ENCODE measurements around the gene LRRC40.

The LRRC40 gene

DNA sequence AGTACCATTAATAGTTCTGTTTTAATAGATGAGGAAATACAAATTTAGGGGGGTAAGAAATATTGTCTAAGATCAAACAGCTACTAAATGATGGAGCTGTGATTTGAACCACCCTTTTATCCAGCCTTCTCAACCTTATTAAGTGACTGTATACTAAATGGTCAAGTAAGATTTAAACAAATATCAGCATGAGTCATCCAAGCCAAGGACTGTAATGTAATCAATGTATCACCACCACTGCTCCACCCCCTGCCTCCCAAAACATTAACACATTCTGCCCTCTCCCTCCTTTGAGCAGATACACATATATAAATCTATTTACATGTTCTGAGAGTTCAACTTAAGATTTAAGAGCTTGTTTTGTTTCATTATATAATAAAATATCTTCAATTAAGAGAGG is 58.9 kb downstream of the LRRC40 start:
- H3K36me3 ChIP-seq, result no peaks in the 10 kb centered on the region
- DNase-seq, result no peak
- no peaks in the 10 kb centered on the region for H3K4me1 ChIP-seq
- H3K4me3 ChIP-seq (ENCODE audit: low read depth, low read length), result no peak overlapping the region
- TF ChIP-seq, protein P1, sequence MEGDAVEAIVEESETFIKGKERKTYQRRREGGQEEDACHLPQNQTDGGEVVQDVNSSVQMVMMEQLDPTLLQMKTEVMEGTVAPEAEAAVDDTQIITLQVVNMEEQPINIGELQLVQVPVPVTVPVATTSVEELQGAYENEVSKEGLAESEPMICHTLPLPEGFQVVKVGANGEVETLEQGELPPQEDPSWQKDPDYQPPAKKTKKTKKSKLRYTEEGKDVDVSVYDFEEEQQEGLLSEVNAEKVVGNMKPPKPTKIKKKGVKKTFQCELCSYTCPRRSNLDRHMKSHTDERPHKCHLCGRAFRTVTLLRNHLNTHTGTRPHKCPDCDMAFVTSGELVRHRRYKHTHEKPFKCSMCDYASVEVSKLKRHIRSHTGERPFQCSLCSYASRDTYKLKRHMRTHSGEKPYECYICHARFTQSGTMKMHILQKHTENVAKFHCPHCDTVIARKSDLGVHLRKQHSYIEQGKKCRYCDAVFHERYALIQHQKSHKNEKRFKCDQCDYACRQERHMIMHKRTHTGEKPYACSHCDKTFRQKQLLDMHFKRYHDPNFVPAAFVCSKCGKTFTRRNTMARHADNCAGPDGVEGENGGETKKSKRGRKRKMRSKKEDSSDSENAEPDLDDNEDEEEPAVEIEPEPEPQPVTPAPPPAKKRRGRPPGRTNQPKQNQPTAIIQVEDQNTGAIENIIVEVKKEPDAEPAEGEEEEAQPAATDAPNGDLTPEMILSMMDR (IDR thresholded peaks at IDR 0.05; ENCODE audit: low read depth, low read length), result no peak
- H3K27me3 ChIP-seq, result no peaks in the 10 kb centered on the region
- H3K9me3 ChIP-seq, result no peaks in the 10 kb centered on the region

DNA sequence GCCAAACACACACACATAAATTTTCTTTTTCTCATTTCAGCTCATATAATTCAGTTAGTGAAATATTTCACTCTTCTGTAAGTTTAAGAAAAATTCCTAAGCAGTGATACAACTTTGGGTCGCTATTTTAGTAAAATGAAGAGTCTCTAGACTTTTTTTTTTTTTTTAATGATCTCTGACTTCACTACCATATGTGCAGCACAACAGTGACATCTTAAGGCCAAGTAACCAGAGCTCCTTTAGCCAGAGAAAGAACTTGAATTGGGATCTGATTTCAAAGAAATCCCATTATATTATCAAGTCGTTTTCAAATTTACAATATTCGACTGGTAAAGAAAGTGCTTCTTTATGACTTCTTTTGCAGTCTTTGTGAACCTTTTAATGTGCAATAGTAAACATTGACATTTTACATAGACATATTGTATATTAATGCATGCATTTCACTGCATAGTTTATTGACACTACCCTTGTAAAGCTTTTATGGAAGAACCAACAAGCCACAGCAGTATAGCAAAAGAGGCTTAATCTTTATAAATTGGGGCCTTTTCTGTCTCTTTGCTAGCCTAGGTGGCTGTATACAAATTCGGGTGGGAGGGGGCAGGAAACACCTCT is 62.2 kb downstream of the LRRC40 start:
- DNase-seq, result no peak

DNA sequence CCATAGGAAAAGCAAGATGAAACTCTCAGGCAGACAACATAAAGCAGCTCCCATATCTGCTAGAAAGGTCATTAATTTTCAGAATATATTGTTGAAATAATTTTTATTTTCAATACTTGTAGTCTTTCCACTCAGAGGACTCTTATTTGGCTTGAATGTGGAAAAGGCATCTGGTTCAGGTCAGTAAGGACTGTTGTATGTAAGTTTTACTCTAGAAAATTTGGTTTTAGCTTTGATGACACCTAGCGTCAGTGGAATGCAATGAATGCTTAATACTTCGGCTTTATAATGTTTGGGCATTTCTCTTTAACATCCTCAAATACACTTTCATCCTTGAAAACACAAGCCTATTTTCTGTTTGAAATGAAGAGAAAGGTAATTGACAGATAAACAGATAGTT is 63.3 kb downstream of the LRRC40 start:
- Histone ChIP-seq H3K27me3 (no peaks in the 10 kb centered on the region), H3K4me1 (no peaks in the 10 kb centered on the region), H3K36me3 (no peaks in the 10 kb centered on the region), H3K9me3 (no peaks in the 10 kb centered on the region), H3K4me3 (ENCODE audit: low read depth, low read length) (no peak overlapping the region)
- TF ChIP-seq, protein P1 (IDR thresholded peaks at IDR 0.05; ENCODE audit: low read depth, low read length), result no peak
- no peak for DNase-seq

More for the DNA sequence above, 62.2 kb downstream of the LRRC40 start:
- H3K9me3 ChIP-seq, result no peaks in the 10 kb centered on the region
- H3K4me3 ChIP-seq (ENCODE audit: low read depth, low read length), result no peak overlapping the region
- no peaks in the 10 kb centered on the region for H3K4me1 ChIP-seq
- no peaks in the 10 kb centered on the region for H3K27me3 ChIP-seq
- TF ChIP-seq, protein P1 (IDR thresholded peaks at IDR 0.05; ENCODE audit: low read depth, low read length), result no peak
- H3K36me3 ChIP-seq, result no peaks in the 10 kb centered on the region

DNA sequence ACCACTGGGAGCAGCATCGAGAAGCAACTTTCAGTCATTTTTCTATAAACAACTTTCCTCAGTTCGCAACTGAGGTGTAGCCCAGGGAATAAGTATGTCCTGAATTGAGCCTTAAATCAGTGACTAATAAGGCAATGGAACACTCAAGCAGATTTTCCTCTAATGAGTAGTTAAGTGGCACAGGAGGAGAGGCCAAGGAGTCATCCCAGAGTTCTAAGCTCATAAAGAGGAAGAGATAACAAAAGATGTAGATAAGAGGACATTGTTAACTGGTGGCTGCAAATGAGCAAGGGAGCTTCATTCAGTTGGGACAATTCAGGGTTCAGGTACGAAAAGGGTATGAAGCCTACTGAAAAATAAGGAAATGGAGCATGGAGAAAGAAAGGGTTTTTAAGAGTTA is 64.5 kb downstream of the LRRC40 start:
- no peaks in the 10 kb centered on the region for H3K9me3 ChIP-seq
- no peaks in the 10 kb centered on the region for H3K4me1 ChIP-seq
- H3K27me3 ChIP-seq, result no peaks in the 10 kb centered on the region
- TF ChIP-seq, protein P1 (IDR thresholded peaks at IDR 0.05; ENCODE audit: low read depth, low read length), result no peak
- no peak overlapping the region for H3K4me3 ChIP-seq (ENCODE audit: low read depth, low read length)
- H3K36me3 ChIP-seq, result no peaks in the 10 kb centered on the region
- no peak for DNase-seq

DNA sequence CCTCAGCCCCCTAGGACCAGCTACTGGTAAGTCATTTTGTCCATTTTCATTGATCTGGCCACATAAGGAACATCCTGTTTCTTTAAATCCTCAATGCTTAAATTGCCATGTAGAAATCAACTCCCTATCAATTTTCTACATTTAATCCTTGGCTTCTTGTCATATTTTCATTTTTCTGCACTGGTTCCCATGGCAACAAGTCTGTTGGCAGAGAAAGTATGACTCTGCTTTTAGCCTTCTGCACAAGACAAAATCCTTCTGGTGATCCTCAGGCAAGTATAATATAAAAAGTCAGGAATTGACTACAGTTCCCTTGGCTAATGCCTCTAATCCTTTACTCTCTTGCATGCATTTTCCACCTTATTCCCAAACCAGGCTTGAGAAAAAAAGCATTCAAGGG is 65.0 kb downstream of the LRRC40 start:
- TF ChIP-seq, protein P1 (IDR thresholded peaks at IDR 0.05; ENCODE audit: low read depth, low read length), result no peak
- Histone ChIP-seq H3K36me3 (no peaks in the 10 kb centered on the region), H3K9me3 (no peaks in the 10 kb centered on the region), H3K4me1 (no peaks in the 10 kb centered on the region), H3K27me3 (no peaks in the 10 kb centered on the region), H3K4me3 (ENCODE audit: low read depth, low read length) (no peak overlapping the region)
- no peak for DNase-seq

DNA sequence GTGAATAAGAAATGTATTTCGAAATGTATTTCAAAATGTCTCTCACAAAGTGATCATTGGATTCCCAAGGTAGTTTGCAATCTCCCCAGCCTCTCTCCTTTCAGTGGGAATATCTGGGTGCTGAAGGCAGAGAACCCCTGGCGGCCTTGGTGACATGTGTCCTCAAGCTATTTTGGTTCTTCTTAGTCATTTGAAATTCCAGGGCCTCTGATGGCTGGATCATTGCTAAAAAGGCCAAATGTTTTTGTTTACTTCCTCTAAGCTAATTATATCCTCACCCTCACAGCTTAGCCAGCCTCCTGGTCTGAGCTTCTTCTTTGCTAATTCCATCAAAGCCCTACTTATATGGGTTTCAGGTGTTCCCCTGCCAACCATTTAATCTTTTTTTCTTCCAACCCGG is 71.2 kb downstream of the LRRC40 start:
- no peak for DNase-seq
- H3K36me3 ChIP-seq, result no peaks in the 10 kb centered on the region
- TF ChIP-seq, protein P1 (IDR thresholded peaks at IDR 0.05; ENCODE audit: low read depth, low read length), result no peak
- H3K27me3 ChIP-seq, result no peaks in the 10 kb centered on the region
- no peak overlapping the region for H3K4me3 ChIP-seq (ENCODE audit: low read depth, low read length)
- H3K4me1 ChIP-seq, result no peaks in the 10 kb centered on the region
- no peaks in the 10 kb centered on the region for H3K9me3 ChIP-seq
